Endothelial cell of umbilical vein (primary cell): ENCODE data around the gene LOXL1. TPM values are rescaled to one million over a fixed set of nuclear protein-coding genes. Genes with fewer than 3 reads are reported as not detected.

ENCODE experiments used
- BruUV-seq: library from RNA; stranded (reverse); fragments of 400-500 nt; replicated peaks from 2 replicates; lab custom pipeline; 2021; lab: Mats Ljungman, UMichigan
- CTCF ChIA-PET: fragments of 300-600, 350-600 bp; sonication (Branson Sonifier 250); formaldehyde crosslinking; loops from one replicate; lab custom pipeline; 2021; ENCODE audit warnings: antibody characterized with exemption, inconsistent platforms; lab: Charles Lee
- POLR2A ChIA-PET: fragments of 300-600, 350-600 bp; sonication (Branson Sonifier 250); formaldehyde crosslinking; loops from one replicate; lab custom pipeline; 2021; ENCODE audit warnings: antibody characterized with exemption, inconsistent platforms; lab: Charles Lee
- DNase-seq: peaks from one replicate; pipeline ENCODE4 v3.0.0-alpha.2; 2011; ENCODE audit warnings: low read depth, low spot score
- FAIRE-seq: peaks from 2 replicates; lab custom pipeline; 2011; peaks lifted over from hg19 to GRCh38; lab: Jason Lieb, UNC
- H2AFZ ChIP-seq: 2 replicates; pipeline ENCODE4 v1.6.0; 2012; ENCODE audit warnings: low read depth, low read length, control low read depth, inconsistent platforms
- H3K27ac ChIP-seq: 2 replicates; pipeline ENCODE4 v1.5.1; 2011; ENCODE audit warnings: low read depth, mild to moderate bottlenecking, control low read depth, low read length, moderate library complexity; ENCODE audit not compliant: insufficient read depth
- H3K27me3 ChIP-seq, 2 experiments: 2 replicates each; pipeline versions ENCODE4 v1.6.0 to v1.6.1; 2011; ENCODE audit warnings: low read length in 2 of 2, mixed read lengths in 1 of 2; ENCODE audit not compliant: control insufficient read depth in 2 of 2, insufficient read depth in 2 of 2
- H3K36me3 ChIP-seq, 2 experiments: 2 replicates in 1 of 2; 3 replicates in 1 of 2; pipeline ENCODE4 v1.5.1; 2011; ENCODE audit warnings: low read length in 2 of 2, mild to moderate bottlenecking in 1 of 2, moderate library complexity in 1 of 2; ENCODE audit not compliant: control insufficient read depth in 2 of 2, insufficient read depth in 2 of 2; ENCODE audit errors: extremely low read depth in 1 of 2
- H3K4me1 ChIP-seq: 3 replicates; pipeline ENCODE4 v1.5.1; 2011; ENCODE audit warnings: mild to moderate bottlenecking, low read length; ENCODE audit not compliant: control insufficient read depth, insufficient read depth; ENCODE audit errors: extremely low read depth
- H3K4me2 ChIP-seq: 2 replicates; pipeline ENCODE4 v1.6.1; 2011; ENCODE audit warnings: low read length, control low read depth, mixed read lengths; ENCODE audit not compliant: insufficient read depth
- H3K4me3 ChIP-seq, 3 experiments: fragments of 200-600 bp in 1 of 3; sonication (generic), shearing (Covaris generic) in 1 of 3; replicated peaks in 1 of 3; 2 replicates each; pipeline ENCODE4 v1.5.1; 2011 to 2016; ENCODE audit warnings: control low read depth in 3 of 3, low read length in 3 of 3, mild to moderate bottlenecking in 2 of 3, inconsistent platforms in 1 of 3, low read depth in 1 of 3, moderate library complexity in 1 of 3; ENCODE audit not compliant: insufficient read depth in 1 of 3
- H3K79me2 ChIP-seq: 2 replicates; pipeline ENCODE4 v1.6.0; 2012; ENCODE audit warnings: low read length, inconsistent platforms; ENCODE audit not compliant: control insufficient read depth, insufficient read depth
- H3K9ac ChIP-seq: replicated peaks from 2 replicates; pipeline ENCODE3; 2011; ENCODE audit warnings: low read length, control low read depth; ENCODE audit not compliant: insufficient read depth; ENCODE audit errors: extremely low read depth
- H3K9me1 ChIP-seq: replicated peaks from 3 replicates; pipeline ENCODE4 v1.6.0; 2011; ENCODE audit warnings: mild to moderate bottlenecking, low read length; ENCODE audit not compliant: control insufficient read depth, insufficient read depth; ENCODE audit errors: extremely low read depth
- H3K9me3 ChIP-seq: replicated peaks from 2 replicates; pipeline ENCODE4 v1.5.1; 2012; ENCODE audit warnings: low read length, inconsistent platforms; ENCODE audit not compliant: control insufficient read depth, insufficient read depth
- H4K20me1 ChIP-seq: replicated peaks from 2 replicates; pipeline ENCODE3; 2011; ENCODE audit warnings: mild to moderate bottlenecking, low read length; ENCODE audit not compliant: control insufficient read depth, insufficient read depth; ENCODE audit errors: extremely low read depth
- CTCF ChIP-seq, 2 donors: IDR thresholded peaks; 1 replicate in 1 of 2; 2 replicates in 1 of 2; pipeline ENCODE4 v1.5.1; 2011; ENCODE audit warnings: low read length in 2 of 2, mild to moderate bottlenecking in 2 of 2, moderate library complexity in 2 of 2, control low read depth in 1 of 2, inconsistent platforms in 1 of 2, low read depth in 1 of 2; ENCODE audit not compliant: insufficient read depth in 1 of 2; ENCODE audit errors: extremely low read depth in 1 of 2
- EZH2 ChIP-seq: IDR thresholded peaks from 2 replicates; pipeline ENCODE4 v1.6.1; 2012; ENCODE audit warnings: borderline replicate concordance, low read depth, mild to moderate bottlenecking, moderate library complexity, low read length, inconsistent platforms; ENCODE audit not compliant: severe bottlenecking
- FOS ChIP-seq: IDR thresholded peaks from 2 replicates; pipeline ENCODE4 v1.6.1; 2011; ENCODE audit warnings: mild to moderate bottlenecking, low read length, moderate library complexity, borderline replicate concordance; ENCODE audit not compliant: insufficient read depth
- GATA2 ChIP-seq: IDR thresholded peaks from 2 replicates; pipeline ENCODE4 v1.7.0; 2011; ENCODE audit warnings: low read depth, mild to moderate bottlenecking, moderate library complexity, mixed read lengths, low read length; ENCODE audit not compliant: insufficient read length, insufficient read depth
- JUN ChIP-seq: IDR thresholded peaks from 2 replicates; pipeline ENCODE4 v1.6.1; 2011; ENCODE audit warnings: borderline replicate concordance, low read depth; ENCODE audit not compliant: insufficient read length, insufficient read depth
- MAX ChIP-seq: IDR thresholded peaks from 2 replicates; pipeline ENCODE4 v1.6.1; 2011; ENCODE audit not compliant: insufficient read depth, insufficient read length
- MYC ChIP-seq: IDR thresholded peaks from one replicate; pipeline ENCODE4 v1.6.1; 2011; ENCODE audit warnings: mild to moderate bottlenecking, low read depth, low read length
- POLR2A ChIP-seq: IDR thresholded peaks from 2 replicates; pipeline ENCODE4 v1.6.1; 2012; ENCODE audit warnings: low read depth, mild to moderate bottlenecking, control low read depth, low read length
- POLR2AphosphoS5 ChIP-seq: IDR thresholded peaks from 2 replicates; pipeline ENCODE4 v1.6.1; 2012; ENCODE audit warnings: low read depth, mild to moderate bottlenecking, control low read depth, low read length, moderate library complexity; ENCODE audit not compliant: insufficient read depth
- dilution Hi-C: fragments of 300-500 bp; cut with MboI; formaldehyde crosslinking; loops from one replicate; pipeline ENCODE4 v1.15.0; 2019; ENCODE audit warnings: low sequenced_read_pairs; ENCODE audit not compliant: extremely low pct_ligation_motif_present
- intact Hi-C: fragments of 100-400 bp; cut with micrococcal nuclease; formaldehyde crosslinking; loops from one replicate; pipeline ENCODE4 v1.10.0; 2022
- polyA plus RNA-seq, 4 experiments: library from polyadenylated mRNA; depleted of rRNA in 3 of 4; stranded (reverse) in 3 of 4; unstranded in 1 of 4; fragments of >200 nt; gene quantifications; 2 replicates each; pipeline versions ENCODE4 v1.2.1 to v1.2.3, GENCODE V29; 2011 to 2012; ENCODE audit warnings: missing spikeins in 1 of 4
- total RNA-seq: library from RNA; stranded (reverse); gene quantifications from 2 replicates; pipeline ENCODE4 v1.2.3, GENCODE V29; 2021

The LOXL1 gene
- total and polyA plus RNA-seq, 2 donors (not counting 3 experiments of a cell fraction or from before 2014, with no cell fraction given) = 5.2 to 14.4 TPM

GRCh38 chr15:73919706-73920105 is 6.6 kb upstream of the LOXL1 start:
- no peak for TF ChIP-seq CTCF (IDR thresholded peaks at IDR 0.05; ENCODE audit: extremely low read depth in 1 of 2, insufficient read depth in 1 of 2, low read depth in 1 of 2, low read length in 2 of 2)
- TF ChIP-seq POLR2A = no peak
- no peak for TF ChIP-seq MYC
- no peak for TF ChIP-seq POLR2AphosphoS5
- TF ChIP-seq EZH2 = no peak
- no peak for TF ChIP-seq GATA2
- TF ChIP-seq MAX = no peak
- no peak for TF ChIP-seq FOS
- no peak for TF ChIP-seq JUN
- H3K36me3 ChIP-seq = no peaks in the 10 kb centered on the region
- no TSS peak for BruUV-seq
- H3K9me1 ChIP-seq = no peaks in the 10 kb centered on the region
- intact Hi-C loops = no loop called here
- CTCF ChIA-PET = interaction anchor here (1.2 to 1.5 kb wide), 2 partner anchors 12 to 46 kb away, joined by 3 read pairs; no protein-coding TSS in a partner anchor
- no peak overlapping the region for H3K27ac ChIP-seq
- H3K4me2 ChIP-seq = no peak overlapping the region
- no peak overlapping the region for H3K4me3 ChIP-seq
- H4K20me1 ChIP-seq = no peaks in the 10 kb centered on the region
- H3K27me3 ChIP-seq = no peaks in the 10 kb centered on the region
- POLR2A ChIA-PET = no interaction called here
- dilution Hi-C loops = no loop called here
- no peaks in the 10 kb centered on the region for H3K9me3 ChIP-seq
- FAIRE-seq = no peak
- no peak overlapping the region for H2AFZ ChIP-seq
- H3K4me1 ChIP-seq = peaks cover 15% of the 10 kb centered on the region
- DNase-seq = no peak
- H3K79me2 ChIP-seq = no peaks in the 10 kb centered on the region
- H3K9ac ChIP-seq = no peak overlapping the region
